SKM-1 treated with dmso at 0.1 percent for 144 hours (cell line): Measurements from ENCODE around the gene LRMDA.

ENCODE experiments used
- DNase-seq: peaks from one replicate; lab custom pipeline; 2025; ENCODE audit not compliant: unreplicated experiment; lab: John Stamatoyannopoulos, UW

Gene LRMDA

DNA sequence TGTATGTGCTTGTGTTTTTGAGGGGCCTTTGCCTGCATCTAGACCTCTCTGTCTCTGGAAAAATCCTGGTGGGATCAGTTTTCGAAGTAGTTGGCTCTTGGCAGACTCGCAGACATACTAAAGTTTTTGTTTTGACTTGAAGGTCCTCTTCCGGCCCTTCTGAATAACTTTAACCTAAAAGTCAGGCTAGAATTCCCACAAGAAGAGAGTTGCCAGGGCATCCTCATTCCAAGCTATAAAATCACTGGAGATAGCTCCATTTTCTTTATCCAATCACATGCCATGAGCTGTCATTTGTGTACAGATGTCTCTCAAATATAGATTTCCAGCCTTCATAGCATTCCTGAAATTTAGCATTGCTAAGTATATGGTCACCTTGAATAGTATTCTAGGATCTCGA, 967.8 kb downstream of the LRMDA start:
- DNase-seq, result no peak

DNA sequence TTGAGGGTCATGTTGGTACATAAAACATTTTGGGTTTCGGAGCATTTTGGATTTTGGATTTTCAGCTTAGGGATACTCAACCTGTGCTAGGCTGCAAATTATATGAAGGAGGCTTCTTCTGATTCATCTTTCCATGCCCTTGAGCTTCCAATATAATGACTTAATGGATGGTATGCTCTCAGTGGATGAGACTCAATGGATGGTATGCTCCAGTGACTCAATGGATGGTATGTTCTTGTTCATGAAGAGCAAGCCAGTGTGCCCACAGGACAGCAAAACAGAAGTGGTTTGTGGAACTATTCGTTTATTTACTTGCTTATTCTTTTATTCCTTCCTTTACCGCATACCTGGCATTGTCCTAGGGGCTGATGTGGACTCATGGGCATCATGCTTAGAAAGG, 969.6 kb downstream of the LRMDA start:
- no peak for DNase-seq

DNA sequence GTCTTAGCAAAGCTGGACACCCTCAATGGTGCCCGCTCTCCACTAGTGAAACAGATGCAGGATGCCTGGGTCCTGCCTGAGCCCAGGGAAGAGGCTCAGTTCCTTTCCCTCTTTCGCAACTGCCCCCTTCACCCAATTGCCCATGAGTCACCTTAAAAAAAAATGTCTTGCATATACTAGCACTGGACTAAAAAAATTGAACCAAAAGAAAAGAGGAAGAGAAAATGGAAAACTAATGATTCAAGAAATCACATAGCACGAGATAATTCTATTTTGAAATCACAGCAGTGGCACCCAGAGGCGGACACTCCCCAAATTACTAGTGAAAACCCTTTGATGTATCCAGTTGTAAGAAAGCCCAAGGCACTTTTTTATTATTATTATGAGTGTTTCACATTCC, 972.5 kb downstream of the LRMDA start:
- peak; percentile 70 for DNase-seq

DNA sequence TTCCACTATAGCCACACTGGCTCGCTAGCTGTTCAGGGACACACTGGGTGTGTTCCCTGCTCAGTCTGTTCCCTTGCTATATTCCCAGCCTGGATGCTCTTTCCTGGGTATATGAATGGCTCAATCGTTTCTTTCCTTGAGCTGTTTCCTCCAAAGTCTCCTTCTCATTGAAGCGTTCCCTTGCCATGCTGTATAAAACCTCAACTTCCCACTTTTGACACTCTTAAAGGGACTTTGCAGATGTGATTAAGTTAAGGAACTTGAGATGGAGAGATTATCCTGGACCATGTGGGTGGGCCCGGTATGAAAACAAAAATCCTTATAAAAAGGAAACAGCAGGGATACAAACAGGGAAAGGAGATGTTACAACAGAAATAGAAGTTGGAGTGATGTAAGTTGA, 973.1 kb downstream of the LRMDA start:
- DNase-seq, result no peak

DNA sequence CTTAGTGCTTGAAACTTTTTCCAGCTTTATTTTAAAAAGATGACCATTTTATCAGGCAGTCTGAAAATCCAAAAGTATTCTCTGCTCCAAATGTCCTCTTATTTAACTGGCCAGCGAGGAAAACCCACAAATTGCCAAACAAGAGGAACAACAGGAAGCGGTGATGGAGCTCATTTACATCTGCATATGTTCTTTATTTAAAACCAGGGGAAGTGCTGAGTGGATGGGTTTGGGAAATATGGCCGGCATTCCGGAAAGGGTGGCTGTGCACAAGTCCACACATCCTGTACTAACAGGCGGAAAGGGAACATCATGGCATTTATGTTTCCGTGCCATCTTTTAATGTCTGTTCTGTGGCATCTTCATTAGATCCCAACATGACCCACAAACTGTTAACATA, 974.5 kb downstream of the LRMDA start:
- DNase-seq, result no peak

DNA sequence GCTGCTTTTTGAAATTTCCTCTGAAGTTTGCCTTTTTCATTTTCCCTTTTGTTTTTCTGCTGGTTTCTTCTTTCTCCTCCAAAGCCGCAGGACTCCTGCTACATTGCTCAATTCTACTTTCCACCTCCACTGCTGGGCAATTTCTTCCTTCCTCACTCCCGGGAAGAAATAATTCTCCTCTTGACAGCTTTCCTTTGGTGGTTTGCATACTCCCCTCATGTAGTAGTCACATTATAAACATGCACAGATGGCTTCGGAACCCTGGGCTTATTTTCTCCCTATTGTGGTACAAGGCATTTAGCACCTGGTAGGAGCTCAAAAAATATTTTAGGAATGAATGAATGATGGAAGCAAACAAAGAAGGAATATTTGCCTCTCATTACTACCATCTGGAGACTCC, 977.2 kb downstream of the LRMDA start:
- no peak for DNase-seq

DNA sequence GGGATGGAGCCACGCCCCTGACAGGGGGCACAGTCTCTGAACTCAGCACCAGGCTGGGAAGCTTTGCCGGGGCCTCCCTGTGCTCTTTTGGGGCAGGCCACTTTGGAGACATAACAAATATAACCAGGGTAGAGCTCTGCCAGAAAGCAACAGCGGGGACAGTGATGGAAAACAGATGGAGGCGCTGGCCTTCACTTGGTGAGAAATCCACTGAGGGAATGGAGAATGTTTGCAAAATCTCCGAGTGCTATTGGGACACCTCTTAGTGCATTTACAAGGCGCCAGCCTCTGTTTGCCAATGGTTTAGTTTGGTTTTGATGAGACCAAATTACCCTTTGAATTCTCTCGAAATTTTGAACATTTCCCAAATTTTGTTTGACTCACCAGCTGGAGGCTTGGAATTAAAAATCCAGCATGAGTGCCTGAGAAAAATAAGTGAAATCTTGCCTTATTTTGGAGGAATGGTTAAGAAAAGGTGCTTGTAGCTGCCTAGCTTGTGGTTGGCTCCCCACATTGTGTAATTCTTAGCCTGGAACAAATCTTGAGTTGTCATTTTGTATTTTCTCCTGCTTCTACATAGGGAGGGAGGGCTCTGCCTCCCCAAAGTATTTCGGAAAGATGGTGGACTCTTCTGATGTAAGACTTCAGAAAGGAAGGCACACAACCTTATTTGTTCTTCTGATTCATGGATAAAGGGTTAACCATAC, 980.5 kb downstream of the LRMDA start:
- DNase-seq, result no peak

DNA sequence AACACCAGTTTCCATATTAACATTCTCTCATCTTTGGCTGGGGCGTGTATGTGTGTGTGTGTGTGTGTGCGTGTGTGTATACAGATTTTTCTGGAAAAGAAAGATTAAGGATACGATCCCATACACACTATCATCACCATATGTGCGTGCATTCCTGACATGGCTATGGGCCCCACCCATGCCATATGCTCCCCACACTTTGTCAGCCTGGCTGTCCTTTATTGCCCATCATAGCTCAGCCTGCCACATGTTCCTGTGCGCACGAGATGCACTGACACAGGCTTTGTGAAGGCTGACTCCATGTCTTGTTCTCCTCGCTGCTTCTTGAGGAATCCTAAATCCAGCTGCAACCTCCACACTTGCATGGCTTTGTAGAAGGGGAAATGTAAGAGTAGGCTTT, 984.1 kb downstream of the LRMDA start:
- no peak for DNase-seq

DNA sequence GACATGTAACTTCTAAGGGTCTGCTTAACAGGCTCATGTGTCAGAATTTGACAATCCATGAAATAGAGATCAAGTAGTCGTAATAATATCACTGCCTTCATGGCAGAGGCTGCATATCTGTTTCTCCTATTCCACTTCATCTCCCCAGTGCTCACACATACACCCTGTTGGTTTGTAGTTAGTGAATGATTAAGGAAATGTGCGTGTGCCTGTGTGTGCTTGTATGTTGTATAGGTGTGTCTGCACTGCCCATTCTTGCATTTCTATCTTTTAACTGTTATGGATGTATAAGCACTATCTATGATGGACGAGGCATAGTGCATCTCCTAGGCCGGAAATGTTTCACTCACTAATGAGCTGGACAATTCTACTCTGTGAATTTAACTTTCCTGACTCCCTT, 985.2 kb downstream of the LRMDA start:
- no peak for DNase-seq

DNA sequence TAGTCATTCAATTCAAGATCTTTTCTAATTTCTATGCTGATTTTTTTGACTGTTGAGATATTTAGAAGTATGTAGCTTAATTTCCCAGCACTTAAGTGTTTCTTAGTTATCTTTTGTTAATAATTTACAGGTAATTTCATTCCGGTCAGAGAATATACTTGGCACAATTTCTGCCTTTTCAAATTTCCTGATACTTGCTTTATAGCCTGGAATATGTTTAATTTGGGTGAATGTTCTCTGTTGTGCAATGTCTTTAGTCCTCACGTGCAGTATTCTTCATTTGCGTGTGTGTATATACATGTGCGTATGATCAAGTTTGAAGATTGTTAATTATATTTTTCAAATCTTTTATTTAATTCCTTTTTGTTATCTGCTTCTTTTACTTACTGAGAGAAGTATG, 989.3 kb downstream of the LRMDA start:
- DNase-seq, result no peak

DNA sequence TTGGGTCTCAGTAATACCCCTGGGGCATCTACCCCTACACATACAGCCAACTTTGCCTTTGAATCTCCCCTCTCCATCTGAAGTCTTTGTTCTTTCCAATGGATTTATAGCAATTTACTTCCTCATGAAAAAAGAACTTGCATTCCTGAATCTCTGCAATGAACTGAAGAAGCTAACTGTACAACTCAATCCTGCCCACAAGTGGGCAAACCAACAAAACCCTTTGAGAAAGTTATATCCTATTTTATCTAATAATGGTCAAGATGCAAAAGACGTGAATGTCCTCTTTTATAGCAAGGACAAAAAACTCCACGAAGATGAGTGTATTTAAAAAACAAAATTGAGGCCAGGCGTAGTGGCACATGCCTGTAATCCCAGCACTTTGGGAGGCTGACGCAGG, 991.3 kb downstream of the LRMDA start:
- no peak for DNase-seq

DNA sequence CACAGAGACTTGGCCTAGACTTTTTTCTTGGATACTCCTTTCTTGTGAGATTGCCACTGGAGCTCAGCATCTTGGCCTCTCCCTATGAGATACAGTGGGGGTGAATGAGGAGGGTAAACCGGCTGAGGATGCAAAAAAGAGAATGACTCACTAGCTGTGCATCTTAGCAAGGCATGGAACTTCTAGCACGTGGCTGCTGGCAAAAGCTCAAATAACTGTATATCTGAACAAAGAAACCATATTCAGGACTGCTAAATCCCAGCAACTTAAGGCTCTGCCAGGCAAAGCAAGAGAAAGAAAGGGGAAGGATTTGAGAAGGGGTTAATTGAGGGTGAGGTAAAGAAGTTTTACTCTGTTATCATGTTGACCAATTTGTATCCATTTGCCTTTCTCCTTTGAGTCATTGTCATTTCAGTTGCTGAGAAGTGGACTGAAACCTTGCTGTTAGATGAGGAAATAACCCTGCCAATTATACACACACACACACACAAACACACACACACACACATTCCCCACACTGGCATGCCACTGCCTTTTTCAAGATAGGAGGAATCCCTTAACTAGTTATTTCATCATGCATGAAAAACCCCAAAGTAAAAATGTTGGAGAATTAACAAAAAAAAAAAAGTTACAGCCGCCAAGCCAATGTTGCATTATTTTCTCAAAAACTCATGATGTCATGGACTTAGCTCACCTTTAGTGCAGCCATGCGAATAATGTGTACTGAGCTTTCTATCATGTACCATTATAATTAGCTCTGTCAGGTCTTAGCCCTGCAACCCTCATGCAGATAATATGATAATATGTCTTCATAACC, 997.3 kb downstream of the LRMDA start:
- no peak for DNase-seq

DNA sequence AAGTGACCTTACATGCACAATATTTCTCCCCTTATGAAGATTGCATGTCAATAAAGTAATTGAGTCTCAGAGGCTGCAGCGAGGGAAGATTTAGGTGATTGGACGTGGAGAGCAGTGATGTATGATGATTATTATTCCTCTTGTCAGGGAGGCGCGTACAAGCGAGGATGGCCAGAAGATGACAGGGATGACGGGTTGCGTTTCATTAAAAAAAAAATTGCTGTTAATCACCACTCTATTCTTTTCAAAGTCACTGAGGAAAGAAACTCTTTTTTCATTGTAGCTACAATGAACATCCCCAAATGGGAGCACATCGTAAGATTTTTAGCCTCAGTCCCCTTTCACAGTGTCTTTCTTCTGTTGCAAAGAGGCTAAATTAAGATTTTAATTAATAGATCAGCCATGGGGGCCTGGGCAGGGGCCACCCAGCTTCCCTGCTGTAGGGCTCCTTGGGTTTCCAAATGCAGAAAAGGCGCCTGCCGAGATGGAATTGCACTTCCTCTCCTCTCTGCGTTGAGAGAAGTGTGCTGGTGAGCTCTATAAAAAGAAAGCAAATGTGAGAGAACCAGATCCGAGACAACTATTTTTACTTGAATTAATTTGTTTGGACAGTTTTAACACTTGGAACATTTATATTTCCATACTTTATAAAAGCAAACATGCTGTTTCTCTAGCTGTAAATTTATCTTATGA, 998.1 kb downstream of the LRMDA start:
- no peak for DNase-seq

DNA sequence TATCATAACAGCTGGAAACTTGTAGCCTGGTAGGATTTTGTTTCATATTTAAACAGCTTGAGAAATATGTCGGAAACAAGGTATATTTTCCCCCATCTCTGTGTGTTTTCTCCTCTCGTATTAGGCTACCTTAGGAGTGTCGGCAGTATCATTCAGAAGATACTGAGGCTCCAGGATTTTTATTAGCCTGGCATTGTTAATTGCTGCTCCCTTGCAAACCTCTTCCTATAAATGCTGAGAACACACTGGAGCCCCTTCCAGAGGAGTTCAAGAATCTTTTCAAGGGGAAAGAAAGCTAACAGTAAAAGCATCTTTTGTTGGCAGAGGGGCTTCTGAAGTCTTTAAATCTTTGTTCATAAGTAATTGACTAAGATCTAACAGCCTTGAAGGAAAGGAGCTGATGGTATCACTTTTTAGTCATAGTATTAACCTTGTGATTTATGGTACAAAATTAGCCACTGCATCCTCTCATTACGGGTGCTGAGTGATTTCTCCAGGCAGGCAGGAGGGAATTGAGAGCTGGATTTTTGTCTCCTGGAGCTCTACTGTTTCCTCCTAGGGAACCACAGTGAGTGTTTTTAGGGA, 998.7 kb downstream of the LRMDA start:
- DNase-seq, result no peak

DNA sequence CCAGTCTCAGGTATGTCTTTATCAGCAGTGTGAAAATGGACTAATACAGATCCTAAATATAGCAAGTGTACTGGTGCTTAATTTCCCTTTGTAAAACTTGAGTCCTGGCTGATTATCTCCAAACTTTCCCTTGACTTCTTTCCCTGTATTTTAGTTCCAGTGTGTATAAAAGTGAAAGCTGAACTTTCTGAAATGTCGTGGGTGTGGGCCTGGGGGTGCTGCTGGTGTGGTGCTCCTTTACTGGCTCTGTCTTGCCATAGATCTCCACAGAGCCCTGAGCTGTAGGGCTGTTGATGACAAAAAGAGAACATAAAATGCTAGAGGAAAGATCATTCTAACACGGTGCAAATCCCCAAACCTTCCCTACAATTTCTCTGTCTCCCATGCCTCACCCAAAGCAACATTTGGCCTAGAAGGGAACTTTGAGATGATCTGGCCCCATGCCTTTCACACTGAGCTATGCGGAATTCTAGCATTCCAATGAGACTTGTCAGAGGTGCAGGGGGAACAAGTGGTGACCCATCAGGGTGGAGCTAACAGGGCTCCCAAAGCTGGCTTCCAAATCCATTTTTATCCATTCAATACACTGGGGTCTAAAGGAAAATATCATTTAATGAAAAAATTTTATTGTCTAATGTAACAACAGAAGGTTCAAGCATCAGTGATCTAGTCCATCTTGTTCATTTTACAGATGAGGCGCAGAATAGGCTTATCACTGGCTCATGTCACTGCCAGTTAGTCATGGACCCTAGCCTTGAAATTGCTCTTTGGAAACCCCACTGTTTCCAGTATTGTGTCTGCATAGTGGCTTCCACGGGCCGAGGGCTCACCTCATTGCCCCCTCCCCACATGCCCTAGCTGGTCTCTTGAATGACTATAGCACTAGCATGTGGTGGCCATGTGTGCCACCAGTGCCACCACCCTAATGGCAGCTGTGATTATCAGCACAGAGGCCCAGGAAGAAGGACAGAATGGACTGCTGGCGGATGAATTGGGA, 1000.9 kb downstream of the LRMDA start:
- DNase-seq, result no peak

DNA sequence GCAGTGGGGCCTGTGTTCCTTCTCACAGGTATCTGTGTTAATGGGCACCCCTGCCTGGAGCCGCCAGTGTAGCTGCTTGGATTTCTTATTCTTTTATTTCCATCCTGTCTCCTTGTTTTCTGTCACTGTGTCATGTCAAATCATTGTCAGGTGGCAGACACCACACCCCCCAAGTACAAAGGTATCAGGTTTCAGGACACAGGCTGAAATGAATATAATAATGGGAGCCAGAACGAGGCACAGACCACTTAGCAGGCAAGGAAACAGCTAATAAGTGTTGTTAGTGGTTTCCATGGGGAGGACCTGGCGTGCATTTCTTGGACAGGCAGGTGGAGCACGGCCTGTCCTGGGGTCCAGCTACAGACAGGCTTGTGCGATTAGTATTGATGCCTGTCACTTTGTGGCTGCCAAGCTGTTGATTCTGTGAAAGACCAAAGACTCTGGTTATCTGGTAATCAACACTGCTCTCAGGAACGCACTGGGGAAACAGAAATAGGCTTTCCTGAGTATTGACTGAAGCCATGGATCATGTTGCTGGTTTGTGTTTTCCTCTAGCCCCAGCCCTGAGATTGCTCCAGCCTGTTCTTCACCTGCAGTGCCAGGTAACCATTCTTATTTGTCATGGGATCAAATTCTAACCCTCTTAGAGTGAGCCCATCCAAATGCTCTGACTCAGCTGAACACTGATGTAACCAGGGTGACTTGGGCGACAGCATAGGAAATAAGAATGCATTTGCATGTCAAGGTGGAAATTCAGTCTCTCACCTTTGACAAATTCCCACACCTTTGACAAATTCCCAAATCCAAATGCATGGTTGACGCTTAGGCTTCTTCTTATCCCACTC, 1002.0 kb downstream of the LRMDA start:
- DNase-seq, result no peak

DNA sequence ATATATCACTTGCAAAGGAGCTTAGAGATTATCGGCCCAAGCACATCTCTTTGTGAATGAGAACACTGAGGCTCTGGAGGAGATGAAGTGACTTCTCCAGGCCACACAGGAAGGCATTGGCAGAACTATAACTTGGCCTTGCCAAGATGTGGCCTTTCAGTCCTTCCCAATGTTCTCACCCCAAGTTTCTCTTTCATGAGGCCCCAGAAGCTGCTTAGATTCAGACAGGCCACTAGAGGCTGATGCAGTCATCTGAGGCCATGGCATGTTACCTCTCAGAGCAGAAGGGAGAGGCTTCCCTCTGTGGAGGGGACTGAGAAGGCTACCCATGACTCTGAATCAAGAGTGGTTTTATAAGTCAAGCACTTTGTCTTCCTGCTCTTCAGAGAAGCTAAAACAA, 1003.7 kb downstream of the LRMDA start:
- DNase-seq, result no peak

DNA sequence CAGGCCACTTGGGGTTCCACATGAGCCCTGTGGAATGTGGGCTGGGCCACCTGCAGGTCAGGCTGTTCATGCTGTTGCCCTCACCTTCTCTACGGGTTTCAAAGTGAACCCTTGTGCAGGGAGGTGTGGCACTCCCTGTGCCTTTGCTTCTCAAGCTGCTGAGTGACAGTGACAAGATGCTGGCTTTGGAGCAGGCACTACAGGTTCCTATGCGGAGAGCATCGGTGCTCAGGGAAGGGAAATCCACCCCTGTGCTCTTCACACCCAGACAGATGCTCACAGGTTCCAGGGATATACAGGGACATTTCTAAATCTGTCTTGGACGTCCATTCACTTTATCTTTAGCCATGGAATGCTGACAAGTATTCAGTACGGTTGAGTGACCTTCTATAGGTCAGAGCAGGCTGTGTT, 1005.0 kb downstream of the LRMDA start:
- DNase-seq, result no peak

DNA sequence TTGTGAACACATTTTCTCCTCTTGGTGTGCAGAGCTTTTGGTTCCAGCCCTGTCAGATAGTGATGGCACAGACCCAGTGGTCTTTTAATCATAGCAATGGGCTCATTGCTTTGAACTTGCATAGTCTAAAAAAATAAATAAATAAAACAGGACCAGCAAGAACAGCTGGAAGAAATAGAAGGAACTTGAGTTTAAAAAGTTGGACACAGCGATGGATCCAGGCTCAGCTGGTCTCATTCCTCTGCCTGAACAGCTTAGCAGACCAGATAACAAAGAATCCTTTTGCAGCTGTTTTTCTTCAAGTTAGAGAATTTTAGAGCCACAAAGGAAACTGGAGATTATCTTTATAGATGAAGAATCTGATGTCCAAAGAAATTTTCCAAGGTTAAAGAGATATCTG, 1005.6 kb downstream of the LRMDA start:
- no peak for DNase-seq

DNA sequence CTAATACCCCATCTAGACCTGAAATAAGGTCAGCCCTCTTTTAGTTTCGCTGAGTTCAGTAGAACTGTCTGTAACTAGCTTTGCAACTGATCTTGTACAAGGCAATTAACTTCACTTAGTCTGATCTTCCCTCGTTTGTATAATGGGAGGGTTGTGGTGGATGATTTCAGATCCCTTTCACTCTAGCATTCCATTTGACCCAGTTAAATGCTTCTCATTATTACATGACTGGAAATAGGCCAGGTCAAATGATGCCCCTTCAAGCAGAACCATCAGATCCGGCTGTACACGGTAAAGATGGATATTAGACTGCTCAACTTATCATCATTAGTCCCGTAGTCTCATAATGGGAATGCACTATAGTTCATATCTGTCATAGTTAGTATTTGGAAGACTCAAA, 1009.0 kb downstream of the LRMDA start:
- no peak for DNase-seq
